GM19099 (cell line): ENCODE data around the gene ARF4.

ENCODE experiments used
- POLR2A ChIP-seq: IDR thresholded peaks from 3 replicates; pipeline ENCODE4 v1.6.1; 2011; ENCODE audit warnings: low read depth; ENCODE audit not compliant: insufficient read length; ENCODE audit errors: extremely low read depth

Gene ARF4

DNA sequence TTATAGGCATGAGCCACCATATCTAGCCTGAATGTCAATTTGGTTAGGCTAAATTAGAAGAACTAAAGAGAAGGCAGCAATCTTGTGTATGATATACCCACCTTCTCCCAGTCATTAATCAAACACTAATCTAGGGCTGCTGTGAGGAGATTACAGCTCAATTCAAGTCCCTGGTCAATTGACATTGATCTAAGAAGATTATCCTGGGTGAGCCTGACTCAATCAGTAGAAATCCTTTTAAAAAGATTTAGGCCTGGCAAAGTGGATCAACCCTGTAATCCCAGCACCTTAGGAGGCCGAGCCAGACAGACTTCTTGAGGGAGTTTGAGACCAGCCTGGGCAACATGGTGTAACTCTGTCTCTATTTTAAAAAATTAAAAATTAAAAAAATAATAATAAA, 50.5 kb downstream of the ARF4 start:
- TF ChIP-seq POLR2A: no peak

DNA sequence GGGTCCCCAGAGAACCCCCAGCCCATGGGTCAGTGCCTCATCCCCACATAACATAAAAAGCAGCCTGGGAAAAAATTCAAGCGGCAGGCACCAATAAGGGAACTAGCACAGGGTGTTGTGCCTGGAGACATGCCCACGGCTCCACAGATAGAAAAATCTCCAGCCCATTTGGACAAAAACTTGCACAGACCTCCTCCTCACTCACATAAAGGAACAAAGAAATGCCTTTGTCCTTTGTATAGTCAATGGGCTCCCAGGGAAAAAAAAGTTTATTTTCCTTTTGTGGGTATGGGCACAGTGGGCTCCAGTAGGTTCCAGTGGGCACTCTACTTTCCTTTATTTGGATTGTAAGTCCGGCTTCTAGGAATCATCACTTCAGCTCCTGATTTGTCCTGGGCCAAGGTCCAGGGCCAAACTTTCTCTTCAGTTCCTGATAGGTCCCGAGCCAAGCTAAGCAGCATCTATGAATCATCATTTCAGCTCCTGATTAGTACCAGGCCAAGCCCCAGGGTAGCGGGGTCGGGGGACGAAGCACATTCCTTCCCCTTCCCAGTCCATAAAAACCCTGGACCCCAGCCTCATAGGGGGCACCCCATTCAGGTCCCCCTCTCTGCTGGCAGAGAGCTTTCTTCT, 51.4 kb downstream of the ARF4 start:
- no peak for TF ChIP-seq POLR2A

DNA sequence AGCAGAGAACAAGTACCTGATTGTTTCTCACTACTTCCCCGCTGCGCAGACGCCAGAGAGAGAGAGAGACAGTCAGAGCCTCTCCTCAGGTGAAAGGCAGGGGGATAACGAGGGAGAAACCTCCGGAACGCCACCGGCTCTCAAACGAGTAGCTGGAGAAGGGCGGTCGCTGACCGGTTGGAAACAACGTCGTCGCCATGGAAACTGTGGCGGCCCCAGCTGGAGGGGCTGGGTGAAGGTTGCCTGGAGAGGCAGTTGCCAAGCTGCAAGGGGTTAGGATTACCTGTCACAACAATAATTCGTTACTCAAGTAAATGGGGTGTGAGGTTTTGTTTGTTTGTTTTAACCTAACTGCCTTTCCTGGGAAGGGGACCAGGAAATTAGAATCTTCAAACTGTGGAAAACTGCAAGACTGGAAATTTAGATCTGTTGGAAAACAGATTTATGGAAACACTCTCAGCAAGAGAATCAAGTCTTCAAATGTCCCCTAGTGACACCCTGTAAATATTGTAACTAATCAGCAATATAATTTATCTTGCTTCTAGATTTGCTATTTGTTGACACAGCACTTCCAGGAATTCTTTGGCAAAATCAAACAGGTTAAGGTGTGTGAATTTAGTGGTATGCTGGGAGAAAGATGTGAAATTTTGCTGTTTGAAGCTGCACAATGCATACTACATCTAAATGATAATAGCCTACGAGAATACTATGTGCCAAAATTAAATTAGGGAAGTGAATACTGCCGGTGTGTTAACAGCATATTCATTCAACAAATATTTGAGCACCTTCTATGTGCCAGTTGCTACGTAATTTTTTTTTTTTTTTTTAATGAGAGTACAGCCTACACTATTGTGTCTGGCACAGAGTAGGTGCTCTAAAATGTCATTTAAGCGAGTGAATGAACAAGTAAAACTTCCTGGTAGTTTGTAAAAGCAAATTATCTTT, 52.7 kb downstream of the ARF4 start, which contains the start of gene DNAH12:
Gene DNAH12, minus strand, starts transcription at position 164 of the 945 bp plus-strand sequence. CDS start 1,474 bp downstream, outside the sequence.
- TF ChIP-seq POLR2A: no peak

DNA sequence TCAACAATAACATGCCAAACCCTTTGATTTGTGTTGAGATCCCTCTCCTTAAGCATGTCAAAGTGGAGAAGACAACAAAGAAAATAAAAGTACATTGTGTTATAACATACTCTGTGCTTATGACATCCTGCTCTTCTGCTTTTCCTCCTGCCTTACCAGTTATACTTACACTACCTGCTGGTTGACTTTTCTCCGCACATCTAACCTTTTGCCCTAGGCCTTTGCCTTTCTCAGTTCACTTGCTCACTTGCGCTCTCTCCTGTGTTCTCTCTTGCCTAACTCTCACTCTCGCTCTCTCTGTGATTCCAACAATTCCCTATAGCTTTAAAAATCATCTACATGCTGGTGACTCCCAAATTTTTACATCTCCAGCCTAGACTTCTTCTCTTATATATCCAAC, 58.7 kb downstream of the ARF4 start:
- TF ChIP-seq POLR2A: no peak

DNA sequence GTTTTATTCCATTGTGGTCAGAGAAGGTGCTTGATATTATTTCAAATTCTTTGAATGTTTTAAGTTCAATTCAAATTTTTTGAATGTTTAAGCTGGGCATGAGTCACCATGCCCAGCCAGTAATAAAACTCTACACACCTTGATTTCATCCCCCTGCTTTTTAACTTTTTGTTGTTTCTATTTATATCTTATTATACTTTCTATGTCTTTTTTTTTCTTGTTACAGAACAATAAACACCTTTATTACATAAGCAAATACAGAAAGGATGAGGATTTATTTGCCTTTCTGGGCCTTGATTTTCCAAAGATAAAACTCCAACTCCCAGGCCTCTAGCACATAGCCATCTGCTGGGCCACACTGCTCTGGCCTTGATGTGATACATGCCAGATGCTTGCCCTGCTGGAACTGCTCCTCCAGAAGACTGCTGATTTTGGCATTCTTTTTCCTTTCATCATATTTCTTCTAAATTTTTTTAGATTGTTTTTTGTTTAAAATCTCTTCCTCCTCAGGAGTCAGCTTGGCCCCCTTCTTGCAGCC, 67.0 kb downstream of the ARF4 start:
- TF ChIP-seq POLR2A: no peak
